ENCODE data around the gene SEMA3F.
A peak's percentile ranks its signal among the peaks of the same experiment; 100 is the strongest.

The SEMA3F gene

GRCh38 chr3:50154840-50155490 is at the start of gene SEMA3F:
SEMA3F (plus strand) TSS chr3:50155324; CDS start chr3:50159623, 4,299 bp downstream.
- peak; percentile 74 for DNase-seq

GRCh38 chr3:50111757-50112156 is 43.4 kb upstream of the SEMA3F start:
- no peak for DNase-seq

DNA sequence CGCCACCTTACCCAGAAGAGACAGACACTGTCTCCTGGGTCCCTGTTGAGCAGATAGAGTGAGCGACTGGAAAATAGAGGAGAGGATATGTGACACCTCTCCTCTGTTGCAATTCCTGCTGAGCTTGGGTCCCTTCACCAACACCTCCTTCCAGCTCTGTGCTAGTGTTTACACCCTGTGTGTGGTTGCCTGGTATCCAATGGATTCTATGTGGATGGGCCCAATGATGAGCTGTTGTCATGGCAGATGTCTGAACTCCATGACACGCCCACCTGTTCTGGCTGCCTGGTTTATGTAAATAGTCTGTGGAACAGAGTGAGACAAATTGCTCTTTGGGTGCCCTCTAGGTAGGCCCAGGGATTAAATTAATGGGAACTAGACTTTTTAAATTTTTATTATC is 42.7 kb upstream of the SEMA3F start:
- DNase-seq: no peak

GRCh38 chr3:50117120-50117519 is 38.0 kb upstream of the SEMA3F start:
- DNase-seq: no peak

DNA sequence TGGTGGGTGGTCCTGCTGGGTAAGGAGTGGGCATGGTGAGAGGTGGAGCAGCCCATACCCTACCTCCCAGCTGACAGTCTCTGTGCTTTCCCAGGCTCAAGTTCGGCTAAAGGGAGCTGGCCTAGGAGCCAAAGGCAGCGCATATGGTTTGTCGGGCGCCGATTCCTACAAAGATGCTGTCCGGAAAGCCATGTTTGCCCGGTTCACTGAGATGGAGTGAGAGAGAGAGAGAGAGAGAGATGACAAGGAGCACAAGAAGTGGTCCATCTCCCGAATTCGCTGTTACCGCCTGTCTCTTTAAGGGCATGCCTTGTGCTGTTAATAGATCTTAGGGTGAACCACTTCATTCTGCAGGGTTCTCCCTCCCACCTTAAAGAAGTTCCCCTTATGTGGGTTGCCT is 36.9 kb upstream of the SEMA3F start:
- DNase-seq: no peak

DNA sequence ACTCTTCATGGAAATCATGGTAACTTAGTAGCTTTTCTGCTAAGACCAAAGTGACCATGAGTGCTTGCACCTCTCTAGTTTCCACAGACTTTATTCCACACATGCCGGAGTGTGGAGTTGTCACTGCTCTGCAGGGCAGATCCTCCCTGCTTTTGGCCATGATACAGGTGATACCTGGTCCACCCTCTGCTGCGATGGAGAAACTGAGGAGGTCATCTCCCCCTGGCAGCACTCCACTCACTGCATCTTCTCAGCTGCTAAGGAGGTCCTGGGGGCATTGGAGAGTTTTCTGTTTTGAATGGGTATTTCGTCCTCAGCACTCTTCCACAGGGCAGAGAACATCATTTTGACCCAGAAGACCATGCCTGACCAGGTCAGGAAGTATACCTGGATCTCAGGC is 35.3 kb upstream of the SEMA3F start:
- no peak for DNase-seq

DNA sequence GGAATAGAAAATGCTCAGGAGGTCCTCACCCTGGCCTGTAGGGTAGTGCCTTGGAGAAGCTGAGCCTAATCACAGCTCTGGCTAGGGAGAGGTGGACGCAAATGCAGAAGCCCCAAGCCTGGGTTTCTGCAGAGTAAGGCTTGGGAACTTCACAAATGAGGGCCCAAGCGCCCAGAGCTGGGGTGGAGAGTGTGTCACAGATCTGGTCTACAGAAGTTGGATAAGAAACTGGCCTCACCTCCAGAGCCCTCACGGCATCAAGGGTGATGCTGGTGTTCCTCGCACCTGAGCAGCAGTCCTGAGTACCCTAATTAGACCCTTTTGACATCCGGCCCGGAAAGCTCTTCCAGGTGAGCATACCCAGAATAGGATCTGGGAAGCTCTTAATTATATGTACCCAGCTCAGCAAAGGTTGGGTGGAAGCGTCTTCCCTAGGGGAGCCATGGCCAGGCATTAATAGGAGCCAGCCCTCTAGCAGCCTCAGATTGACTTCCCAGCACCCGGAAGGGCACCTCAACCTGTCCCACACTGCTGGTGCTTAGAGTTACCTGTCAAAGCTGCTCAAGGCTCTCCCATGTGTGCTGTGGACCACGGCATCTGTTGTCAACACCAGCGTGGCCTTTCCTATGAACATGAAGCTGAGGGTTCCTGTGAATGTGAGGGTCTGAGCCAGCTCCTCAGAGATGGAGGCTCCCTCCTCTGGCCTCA is 34.6 kb upstream of the SEMA3F start:
- DNase-seq: no peak

DNA sequence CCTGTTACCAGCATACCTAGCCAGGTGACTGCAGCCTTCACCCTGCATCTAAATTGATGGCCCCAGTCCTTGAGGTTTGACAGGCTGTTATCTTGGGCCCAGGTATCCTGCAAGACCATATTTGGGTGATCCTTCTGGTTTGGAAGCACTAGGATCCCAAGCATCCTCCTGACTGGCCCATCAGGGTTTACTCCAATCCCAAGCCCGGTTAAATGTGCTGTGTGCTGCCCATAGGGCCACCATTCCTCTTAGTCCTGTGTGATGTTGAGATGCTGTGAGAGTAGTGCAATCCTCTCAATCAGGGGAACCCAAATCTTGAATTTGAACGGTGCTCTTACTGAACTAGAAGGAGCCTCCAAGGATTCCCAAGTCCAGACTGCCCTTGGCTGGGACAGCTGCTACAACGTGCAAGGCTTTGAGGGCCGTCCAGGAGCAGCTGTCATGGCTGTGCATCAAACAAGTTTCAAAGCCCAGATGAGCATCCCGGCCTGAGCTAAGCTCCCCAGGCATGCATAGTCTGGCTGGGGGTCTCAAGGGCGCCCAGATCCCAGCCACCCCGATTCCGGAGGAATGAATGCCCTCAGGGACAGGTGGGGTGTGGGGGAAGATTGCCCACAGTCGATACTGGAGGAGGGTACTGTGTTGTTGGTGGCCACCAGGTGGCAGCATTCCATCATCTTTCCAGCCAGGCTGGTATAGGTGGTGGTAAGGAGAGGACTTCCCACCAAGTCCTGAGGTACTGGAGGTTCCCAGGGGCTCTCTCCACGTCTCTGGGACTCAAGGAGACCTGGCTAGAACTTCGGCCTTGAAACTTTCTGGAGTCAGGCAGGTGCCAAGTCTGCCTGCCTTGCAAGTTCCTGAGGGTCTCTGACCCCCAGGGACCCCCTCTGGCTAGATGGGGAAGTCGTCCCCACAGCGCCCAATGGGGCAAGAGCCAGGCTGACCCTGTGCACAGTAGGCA is 33.8 kb upstream of the SEMA3F start:
- DNase-seq: peak; percentile 76

DNA sequence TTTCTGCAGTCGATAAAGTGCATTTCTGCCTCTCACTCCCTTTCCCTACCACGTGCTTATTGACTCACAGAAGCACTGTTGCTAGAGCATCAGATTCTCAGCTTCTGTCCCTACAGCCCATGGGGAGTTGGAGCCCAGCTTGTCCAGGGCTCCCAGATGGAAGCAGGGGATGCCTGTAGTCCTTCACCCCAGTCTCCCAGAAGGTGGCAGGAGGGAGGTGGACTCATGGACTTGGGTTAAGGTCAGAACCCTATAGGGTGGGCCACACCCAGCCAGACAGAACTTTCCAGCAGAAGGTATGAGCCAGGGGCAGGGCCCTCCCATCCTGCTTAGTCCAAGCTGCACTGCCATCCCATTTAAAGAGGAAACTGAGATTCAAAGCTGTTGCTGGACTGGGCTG is 33.1 kb upstream of the SEMA3F start:
- no peak for DNase-seq

DNA sequence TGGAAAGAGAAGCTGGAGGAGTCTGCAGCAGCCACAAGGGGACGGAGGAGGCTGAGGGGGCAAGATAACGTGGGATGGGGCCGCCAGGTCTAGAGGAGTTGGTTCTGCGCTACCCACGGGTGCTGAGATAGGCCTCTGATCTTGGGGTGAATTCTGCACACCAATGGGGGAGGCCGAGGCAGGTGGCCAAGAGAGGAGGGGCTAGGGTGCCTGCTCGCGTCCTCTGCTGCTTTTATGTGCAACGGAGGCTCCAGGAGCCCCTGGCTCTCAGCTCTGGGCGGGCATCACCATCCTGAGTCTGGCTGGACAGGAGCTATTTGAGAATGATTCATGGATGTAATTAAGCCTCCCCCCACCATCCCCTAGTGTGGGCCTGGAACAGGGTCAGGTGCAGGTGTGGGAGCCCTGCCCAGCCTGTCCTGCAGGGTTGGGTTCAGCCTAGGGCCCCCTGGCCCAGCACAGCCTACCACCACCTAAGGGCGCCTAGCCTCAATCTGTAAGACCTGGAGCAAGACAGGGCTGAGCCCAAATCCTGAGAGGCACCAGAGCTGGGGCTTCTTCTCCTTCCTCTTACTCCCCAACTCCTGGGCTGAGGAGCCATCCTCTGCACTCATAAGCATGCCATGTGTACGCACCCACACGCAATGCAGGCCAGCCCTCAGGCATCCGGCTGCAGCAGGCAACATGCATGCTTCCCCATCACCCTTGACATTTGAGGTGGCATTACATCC is 32.3 kb upstream of the SEMA3F start:
- DNase-seq: no peak

- no peak for DNase-seq
These were observed 31.6 kb upstream of the SEMA3F start for GRCh38 chr3:50123394-50124051.

GRCh38 chr3:50124052-50124799 is 30.9 kb upstream of the SEMA3F start:
- no peak for DNase-seq

DNA sequence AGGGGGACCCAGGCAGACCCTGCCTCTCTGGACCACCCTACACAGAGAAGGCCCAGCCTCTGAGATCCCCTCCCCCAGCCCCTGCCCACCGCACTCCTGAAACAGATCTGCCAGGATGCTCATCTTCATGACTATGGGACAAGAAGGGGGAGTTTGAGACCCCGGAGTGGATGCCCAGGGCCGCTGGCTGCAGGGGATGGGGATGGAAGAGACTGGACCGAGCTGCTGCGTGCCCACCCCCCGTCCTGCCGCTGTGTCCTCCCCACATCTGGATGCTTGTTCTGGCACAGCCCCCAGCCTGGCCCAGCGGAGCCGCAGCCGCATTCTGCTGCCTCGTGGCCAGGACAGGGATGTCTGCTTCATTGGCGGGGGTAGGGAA is 30.3 kb upstream of the SEMA3F start:
- DNase-seq: no peak

DNA sequence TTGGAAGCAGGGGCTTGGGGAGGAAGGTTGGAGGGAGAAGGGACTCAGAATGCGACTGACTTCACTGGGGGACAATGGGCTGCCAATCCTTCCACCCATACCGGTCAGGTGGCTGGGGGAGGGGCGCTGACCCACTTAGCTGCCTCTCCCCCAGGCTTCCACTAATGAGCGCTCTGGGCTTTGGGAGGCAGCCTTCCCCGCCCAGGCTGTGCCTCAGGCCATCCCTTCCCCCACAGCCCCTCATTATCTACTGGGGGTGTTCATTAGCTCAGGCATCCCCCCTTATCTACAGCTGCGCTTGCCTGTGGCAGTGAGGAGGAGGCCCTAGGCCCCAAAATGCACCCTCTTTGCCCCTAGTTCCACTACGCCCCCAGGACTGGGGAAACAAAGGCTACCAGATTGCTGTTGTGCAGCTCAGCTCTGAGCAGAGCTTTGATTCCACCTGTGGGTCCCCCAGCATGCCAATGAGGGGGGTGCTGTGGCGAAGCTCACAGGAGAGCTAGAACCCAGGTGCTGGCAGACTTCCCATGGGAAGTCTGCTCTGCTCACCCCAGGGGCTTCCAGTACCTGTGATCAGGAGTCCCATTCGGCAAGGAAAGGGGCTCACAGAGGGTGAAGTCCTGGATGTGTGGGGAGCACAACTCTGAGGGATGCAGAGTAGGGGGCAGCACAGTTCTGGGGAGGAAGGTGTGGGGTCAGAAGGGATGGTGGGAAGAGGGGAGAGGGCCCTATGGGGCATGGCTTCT is 29.4 kb upstream of the SEMA3F start:
- DNase-seq: no peak

GRCh38 chr3:50126287-50127211 is 28.6 kb upstream of the SEMA3F start:
- DNase-seq: no peak

DNA sequence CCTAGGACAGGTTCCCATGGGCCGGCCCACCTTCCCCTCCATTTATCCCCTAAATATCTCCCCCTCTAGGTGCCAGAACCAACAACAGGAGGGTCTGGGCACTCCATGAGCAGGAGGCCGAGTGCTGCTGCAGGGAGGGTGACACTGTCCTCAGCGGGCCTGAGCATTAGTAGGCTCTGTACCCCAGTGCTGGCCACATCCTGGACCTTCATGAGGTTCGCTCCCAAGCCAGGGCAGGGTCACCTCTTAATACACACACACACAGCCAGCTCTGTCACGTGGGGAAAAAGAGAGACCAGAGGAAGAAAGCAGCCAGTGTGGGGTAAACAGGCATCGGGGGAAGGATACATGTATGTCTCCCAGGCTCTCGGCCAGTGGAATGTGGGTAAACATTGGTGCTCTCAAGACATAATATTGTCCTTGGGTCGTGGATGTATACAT is 27.9 kb upstream of the SEMA3F start:
- no peak for DNase-seq

DNA sequence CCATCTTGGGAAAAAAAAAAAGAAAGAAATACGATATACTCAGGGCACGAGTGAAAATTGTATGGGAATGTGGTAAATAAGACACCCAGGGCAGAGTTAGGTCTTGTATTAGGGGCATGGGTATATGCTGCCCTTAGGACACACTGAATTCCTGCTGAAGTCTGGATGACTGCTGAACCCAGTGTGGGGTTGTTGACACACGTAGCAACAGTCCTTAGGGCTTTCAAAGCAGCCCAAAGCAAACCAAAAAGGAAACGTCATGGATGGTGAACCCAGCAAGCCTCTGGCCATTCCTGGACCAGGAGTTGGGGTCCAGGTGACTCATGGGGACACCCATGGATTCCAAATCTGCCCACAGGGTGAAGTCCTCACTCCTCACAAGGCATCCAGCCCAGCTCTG is 27.1 kb upstream of the SEMA3F start:
- no peak for DNase-seq

- no peak for DNase-seq
These were observed 24.7 kb upstream of the SEMA3F start for GRCh38 chr3:50130436-50130835.

DNA sequence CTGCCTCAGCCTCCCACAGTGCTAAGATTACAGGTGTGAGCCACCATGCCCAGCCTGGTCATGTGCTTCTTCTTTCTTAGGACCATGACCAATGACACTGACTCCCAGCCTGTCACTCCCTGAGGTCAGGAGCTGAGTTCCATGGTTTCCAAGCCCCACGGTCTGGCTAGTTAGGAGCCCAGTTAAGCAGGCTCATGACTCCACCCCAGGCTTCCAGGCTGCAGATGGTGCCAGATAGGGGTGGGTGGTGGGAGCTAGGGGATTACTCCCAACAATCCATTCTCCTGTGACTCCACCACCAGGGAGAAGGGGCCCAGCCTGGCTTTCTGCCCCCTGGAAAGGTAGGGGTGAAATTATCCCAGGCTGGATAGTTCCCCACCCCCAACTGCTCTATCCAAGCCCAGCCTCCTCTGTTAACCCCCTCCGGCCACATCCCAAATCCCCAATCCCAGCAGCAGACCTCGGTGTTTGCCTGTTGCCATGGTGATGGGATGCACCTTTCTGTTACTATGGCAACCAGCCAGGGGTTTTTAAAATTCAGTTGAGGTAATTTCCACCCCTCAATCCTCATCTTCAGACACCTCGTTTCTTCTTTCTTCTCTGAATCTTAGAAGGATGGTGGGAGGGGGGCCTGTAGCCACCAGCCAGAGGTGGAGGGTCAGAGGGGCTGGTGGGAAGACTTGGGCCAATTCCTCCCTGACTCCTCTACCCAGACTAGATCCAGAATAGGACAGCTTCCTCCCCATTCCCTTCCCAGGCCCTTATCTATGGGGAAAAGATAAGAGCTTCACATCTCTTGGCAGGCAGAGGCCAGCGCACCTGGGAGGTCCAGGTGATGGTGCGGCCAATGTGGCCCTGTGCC is 22.5 kb upstream of the SEMA3F start:
- DNase-seq: no peak

Measured in CD4-positive, alpha-beta T cell treated with Interleukin-6 for 4 hours (primary cell).